Measurements from ENCODE around the gene RNF14. TPM values are rescaled to one million over a fixed set of nuclear protein-coding genes. Genes with fewer than 3 reads are reported as not detected.
"Not testable (repeated sequence)": the region's sequence is repeated elsewhere in the genome, so short reads cannot be mapped to it uniquely, and the experiment has no call there.

The RNF14 gene
- total RNA-seq, 2 donors from 2014 or later = 59.7 to 74.6 TPM

GRCh38 chr5:142032150-142032549 lies 63.2 kb downstream of the RNF14 start:
- no peaks in the 10 kb centered on the region for H3K9me3 ChIP-seq
- H3K27ac ChIP-seq = peak overlapping the region in 1 of 2 donors; percentile 5
- no peak for DNase-seq (ENCODE audit: low spot score)
- no peaks in the 10 kb centered on the region for H3K27me3 ChIP-seq
- H3K36me3 ChIP-seq = no peaks in the 10 kb centered on the region
- no peaks in the 10 kb centered on the region for H3K4me1 ChIP-seq
- TF ChIP-seq CTCF (IDR thresholded peaks at IDR 0.05) = no peak
- no peak overlapping the region for H3K4me3 ChIP-seq

- peak overlapping the region in 1 of 2 donors; percentile 5 for H3K27ac ChIP-seq
- H3K27me3 ChIP-seq = no peaks in the 10 kb centered on the region
- H3K9me3 ChIP-seq = no peaks in the 10 kb centered on the region
- peak overlapping the region in 1 of 2 donors; percentile 1 for H3K4me3 ChIP-seq
- DNase-seq (ENCODE audit: low spot score) = no peak
- TF ChIP-seq CTCF (IDR thresholded peaks at IDR 0.05) = no peak
- no peaks in the 10 kb centered on the region for H3K4me1 ChIP-seq
- H3K36me3 ChIP-seq = no peaks in the 10 kb centered on the region
Measured at GRCh38 chr5:142032747-142033631, 64.1 kb downstream of the RNF14 start.

GRCh38 chr5:142033632-142034567 lies 65.0 kb downstream of the RNF14 start:
- H3K36me3 ChIP-seq; H3K9me3 ChIP-seq; H3K27ac ChIP-seq; H3K4me1 ChIP-seq; H3K4me3 ChIP-seq; H3K27me3 ChIP-seq; DNase-seq (ENCODE audit: low spot score): not testable (repeated sequence)

- Histone ChIP-seq H3K4me1 (no peaks in the 10 kb centered on the region), H3K27ac (no peak overlapping the region), H3K9me3 (no peaks in the 10 kb centered on the region), H3K27me3 (no peaks in the 10 kb centered on the region), H3K4me3 (no peak overlapping the region), H3K36me3 (no peaks in the 10 kb centered on the region)
- no peak for TF ChIP-seq CTCF (IDR thresholded peaks at IDR 0.05)
- DNase-seq (ENCODE audit: low spot score) = no peak
Measured at GRCh38 chr5:142034994-142035393, 66.1 kb downstream of the RNF14 start.

DNA sequence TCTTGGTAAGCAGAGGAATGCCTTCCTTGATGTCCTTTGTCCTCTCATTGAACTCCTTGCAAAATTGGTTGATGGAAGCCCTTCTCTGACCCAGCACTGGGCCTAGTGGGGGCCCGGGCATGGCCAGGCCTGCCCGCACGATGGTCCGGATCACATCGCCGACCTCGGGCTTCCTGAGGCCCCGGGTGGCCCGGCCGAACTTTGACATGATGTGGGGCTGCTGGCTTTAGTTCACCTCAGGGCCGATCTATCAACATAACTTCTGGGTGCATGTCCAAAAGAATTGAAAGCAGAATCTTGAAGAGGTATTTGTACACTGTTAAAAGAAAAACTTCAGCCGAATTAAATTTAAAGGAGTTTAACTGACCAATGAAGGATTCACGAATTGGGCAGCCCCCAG lies 68.0 kb downstream of the RNF14 start:
- H3K4me3 ChIP-seq = no peak overlapping the region
- H3K27ac ChIP-seq = no peak overlapping the region
- no peak for TF ChIP-seq CTCF (IDR thresholded peaks at IDR 0.05)
- H3K4me1 ChIP-seq = no peaks in the 10 kb centered on the region
- H3K9me3 ChIP-seq = no peaks in the 10 kb centered on the region
- H3K27me3 ChIP-seq = no peaks in the 10 kb centered on the region
- H3K36me3 ChIP-seq = no peaks in the 10 kb centered on the region
- no peak for DNase-seq (ENCODE audit: low spot score)

GRCh38 chr5:142037599-142037998 lies 68.7 kb downstream of the RNF14 start:
- not testable (repeated sequence) for H3K36me3 ChIP-seq; DNase-seq (ENCODE audit: low spot score); H3K4me3 ChIP-seq; H3K27me3 ChIP-seq; H3K4me1 ChIP-seq; H3K9me3 ChIP-seq; H3K27ac ChIP-seq

All from right atrium auricular region (tissue), 2 donors.